ENCODE results near the gene CRIM1.

The CRIM1 gene

DNA sequence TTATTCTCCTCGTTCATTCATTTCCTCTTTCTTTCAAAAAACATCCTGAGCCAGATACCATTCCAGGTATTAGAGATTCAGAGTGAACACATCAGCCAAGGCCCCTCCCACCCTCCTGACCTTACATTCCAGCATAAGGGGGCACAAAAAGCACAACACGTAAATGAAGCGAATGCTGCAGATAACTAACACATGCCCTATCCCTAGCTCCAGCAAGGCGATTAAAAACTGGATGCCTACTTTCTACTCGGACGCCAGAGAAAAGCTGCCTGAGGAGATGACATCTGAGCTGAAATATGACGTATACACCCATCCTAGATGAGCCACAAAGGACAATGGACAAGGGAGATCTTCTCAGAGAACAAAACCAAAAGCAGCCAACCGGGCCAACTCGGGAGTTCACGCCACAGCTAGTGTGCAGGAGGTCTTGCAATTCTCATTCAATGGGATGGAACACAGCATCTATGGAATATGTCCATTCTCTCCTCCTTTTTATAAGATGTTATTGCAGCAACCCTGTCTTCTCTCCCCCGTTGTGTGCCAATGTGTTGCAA lies 208.9 kb downstream of the CRIM1 start:
- TF ChIP-seq, protein P1, sequence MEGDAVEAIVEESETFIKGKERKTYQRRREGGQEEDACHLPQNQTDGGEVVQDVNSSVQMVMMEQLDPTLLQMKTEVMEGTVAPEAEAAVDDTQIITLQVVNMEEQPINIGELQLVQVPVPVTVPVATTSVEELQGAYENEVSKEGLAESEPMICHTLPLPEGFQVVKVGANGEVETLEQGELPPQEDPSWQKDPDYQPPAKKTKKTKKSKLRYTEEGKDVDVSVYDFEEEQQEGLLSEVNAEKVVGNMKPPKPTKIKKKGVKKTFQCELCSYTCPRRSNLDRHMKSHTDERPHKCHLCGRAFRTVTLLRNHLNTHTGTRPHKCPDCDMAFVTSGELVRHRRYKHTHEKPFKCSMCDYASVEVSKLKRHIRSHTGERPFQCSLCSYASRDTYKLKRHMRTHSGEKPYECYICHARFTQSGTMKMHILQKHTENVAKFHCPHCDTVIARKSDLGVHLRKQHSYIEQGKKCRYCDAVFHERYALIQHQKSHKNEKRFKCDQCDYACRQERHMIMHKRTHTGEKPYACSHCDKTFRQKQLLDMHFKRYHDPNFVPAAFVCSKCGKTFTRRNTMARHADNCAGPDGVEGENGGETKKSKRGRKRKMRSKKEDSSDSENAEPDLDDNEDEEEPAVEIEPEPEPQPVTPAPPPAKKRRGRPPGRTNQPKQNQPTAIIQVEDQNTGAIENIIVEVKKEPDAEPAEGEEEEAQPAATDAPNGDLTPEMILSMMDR (IDR thresholded peaks at IDR 0.05), result no peak
- H3K4me3 ChIP-seq (ENCODE audit: low read depth in 1 of 2, low read length in 1 of 2), result no peak overlapping the region
- peaks cover 34 to 35% of the 10 kb centered on the region in 2 experiments for H3K4me1 ChIP-seq (ENCODE audit: control insufficient read depth in 1 of 2, insufficient read depth in 1 of 2, low read depth in 1 of 2, low read length in 1 of 2)
- H3K36me3 ChIP-seq, result peaks cover 38% of the 10 kb centered on the region
- H3K27me3 ChIP-seq, result no peaks in the 10 kb centered on the region
- no peaks in the 10 kb centered on the region for H3K9me3 ChIP-seq
- H3K27ac ChIP-seq, result peak overlapping the region; percentile 65

GRCh38 chr2:36565712-36566111 lies 210.1 kb downstream of the CRIM1 start:
- Histone ChIP-seq H3K36me3 (peaks cover 36% of the 10 kb centered on the region), H3K4me3 (ENCODE audit: low read depth in 1 of 2, low read length in 1 of 2) (no peak overlapping the region), H3K27me3 (no peaks in the 10 kb centered on the region), H3K9me3 (no peaks in the 10 kb centered on the region), H3K27ac (no peak overlapping the region), H3K4me1 (ENCODE audit: control insufficient read depth in 1 of 2, insufficient read depth in 1 of 2, low read depth in 1 of 2, low read length in 1 of 2) (peaks cover 34 to 35% of the 10 kb centered on the region in 2 experiments)
- TF ChIP-seq, protein P1 (IDR thresholded peaks at IDR 0.05), result no peak

DNA sequence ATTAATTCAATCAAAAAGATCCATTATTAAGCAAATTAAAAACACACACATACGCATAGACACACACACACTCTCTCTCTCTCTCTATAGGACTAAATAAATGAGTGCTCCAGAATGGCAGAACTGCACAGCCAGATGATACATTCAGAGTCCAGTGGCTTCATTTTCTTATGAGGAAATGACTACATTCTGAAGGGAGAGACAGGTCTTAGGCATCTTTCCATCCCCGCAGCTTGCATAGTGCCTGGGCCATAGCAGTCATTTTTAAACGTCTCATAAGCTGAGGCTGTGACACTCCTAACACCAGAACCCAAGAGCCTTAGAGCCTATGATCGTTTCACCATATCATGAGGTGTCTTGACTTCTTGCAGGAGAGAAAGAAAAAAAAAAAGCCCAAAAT lies 211.3 kb downstream of the CRIM1 start:
- TF ChIP-seq, protein P1 (IDR thresholded peaks at IDR 0.05), result no peak
- Histone ChIP-seq H3K4me3 (ENCODE audit: low read depth in 1 of 2, low read length in 1 of 2) (no peak overlapping the region), H3K4me1 (ENCODE audit: control insufficient read depth in 1 of 2, insufficient read depth in 1 of 2, low read depth in 1 of 2, low read length in 1 of 2) (peaks cover 28 to 31% of the 10 kb centered on the region in 2 experiments), H3K36me3 (peaks cover 44% of the 10 kb centered on the region), H3K9me3 (no peaks in the 10 kb centered on the region), H3K27me3 (no peaks in the 10 kb centered on the region), H3K27ac (no peak overlapping the region)

- Histone ChIP-seq H3K4me1 (ENCODE audit: control insufficient read depth in 1 of 2, insufficient read depth in 1 of 2, low read depth in 1 of 2, low read length in 1 of 2) (peaks cover 20 to 24% of the 10 kb centered on the region in 2 experiments), H3K36me3 (peaks cover 54% of the 10 kb centered on the region), H3K27me3 (no peaks in the 10 kb centered on the region), H3K27ac (no peak overlapping the region), H3K9me3 (no peaks in the 10 kb centered on the region), H3K4me3 (ENCODE audit: low read depth in 1 of 2, low read length in 1 of 2) (no peak overlapping the region)
- TF ChIP-seq, protein P1 (IDR thresholded peaks at IDR 0.05), result no peak
Measured at GRCh38 chr2:36567711-36568408, 212.3 kb downstream of the CRIM1 start.

DNA sequence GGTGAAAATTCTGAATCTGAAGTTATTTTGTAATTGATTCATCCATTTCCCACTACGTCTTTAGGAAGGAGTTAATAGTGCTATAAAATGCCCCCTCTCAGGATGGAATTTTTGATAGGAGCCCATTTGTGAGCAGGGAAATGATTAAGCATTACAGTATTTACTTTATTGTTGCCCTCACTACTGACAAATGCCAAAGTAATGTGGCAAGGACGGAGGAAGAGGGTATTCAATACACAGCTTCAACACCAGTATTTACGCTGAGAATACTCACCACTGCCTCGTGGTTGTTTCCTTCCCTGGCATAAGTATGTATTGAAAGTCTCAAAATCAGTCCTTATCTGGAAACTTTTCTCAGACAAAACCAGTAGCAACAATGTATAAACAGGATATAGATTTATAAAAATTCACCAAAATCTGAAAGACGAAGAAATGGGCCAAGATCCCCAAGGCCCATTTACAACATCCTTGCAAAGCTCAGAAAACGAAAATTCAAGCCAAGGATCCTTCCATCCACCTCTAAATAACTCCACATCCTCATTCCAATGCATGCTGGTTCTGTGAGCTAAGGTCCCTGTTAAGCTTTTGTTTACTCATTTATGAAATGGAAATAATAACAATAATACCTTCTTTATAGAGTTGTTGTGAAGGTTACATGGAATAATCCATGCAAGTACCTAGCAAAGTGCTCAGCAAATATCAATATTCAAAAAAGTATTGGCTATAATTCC lies 213.1 kb downstream of the CRIM1 start:
- Histone ChIP-seq H3K27ac (no peak overlapping the region), H3K27me3 (no peaks in the 10 kb centered on the region), H3K9me3 (no peaks in the 10 kb centered on the region), H3K4me3 (ENCODE audit: low read depth in 1 of 2, low read length in 1 of 2) (no peak overlapping the region), H3K4me1 (ENCODE audit: control insufficient read depth in 1 of 2, insufficient read depth in 1 of 2, low read depth in 1 of 2, low read length in 1 of 2) (peaks cover 12 to 15% of the 10 kb centered on the region in 2 experiments), H3K36me3 (peaks cover 62% of the 10 kb centered on the region)
- TF ChIP-seq, protein P1 (IDR thresholded peaks at IDR 0.05), result no peak

All from neutrophil (primary cell).